Measurements from ENCODE around the gene RBM39.
"Not testable (repeated sequence)": the region's sequence is repeated elsewhere in the genome, so short reads cannot be mapped to it uniquely, and the experiment has no call there.

The RBM39 gene

GRCh38 chr20:35720165-35721123 is 21.6 kb downstream of the RBM39 start:
- in situ Hi-C loops (cut with MboI; ENCODE audit: low sequenced_read_pairs, unreplicated experiment), result no loop called here
- no peak for DNase-seq (ENCODE audit: low spot score)
- no peak for TF ChIP-seq CTCF (IDR thresholded peaks at IDR 0.05; ENCODE audit: borderline replicate concordance, control extremely low read depth, extremely low read depth, insufficient read depth, missing control alignments)

- DNase-seq (ENCODE audit: low spot score), result no peak
- no peak for TF ChIP-seq CTCF (IDR thresholded peaks at IDR 0.05; ENCODE audit: borderline replicate concordance, control extremely low read depth, extremely low read depth, insufficient read depth, missing control alignments)
- in situ Hi-C loops (cut with MboI; ENCODE audit: low sequenced_read_pairs, unreplicated experiment), result no loop called here
Measured at GRCh38 chr20:35719717-35720116, 22.3 kb downstream of the RBM39 start.

- DNase-seq (ENCODE audit: low spot score), result no peak
- TF ChIP-seq CTCF (IDR thresholded peaks at IDR 0.05; ENCODE audit: borderline replicate concordance, control extremely low read depth, extremely low read depth, insufficient read depth, missing control alignments), result no peak
- in situ Hi-C loops (cut with MboI; ENCODE audit: low sequenced_read_pairs, unreplicated experiment), result no loop called here
Measured at GRCh38 chr20:35718972-35719635, 23.0 kb downstream of the RBM39 start.

GRCh38 chr20:35718321-35718720 is 23.7 kb downstream of the RBM39 start:
- DNase-seq (ENCODE audit: low spot score); in situ Hi-C loops (cut with MboI; ENCODE audit: low sequenced_read_pairs, unreplicated experiment): not testable (repeated sequence)

GRCh38 chr20:35716330-35716729 is 25.7 kb downstream of the RBM39 start:
- in situ Hi-C loops (cut with MboI; ENCODE audit: low sequenced_read_pairs, unreplicated experiment), result no loop called here
- no peak for DNase-seq (ENCODE audit: low spot score)
- no peak for TF ChIP-seq CTCF (IDR thresholded peaks at IDR 0.05; ENCODE audit: borderline replicate concordance, control extremely low read depth, extremely low read depth, insufficient read depth, missing control alignments)

- no peak for TF ChIP-seq CTCF (IDR thresholded peaks at IDR 0.05; ENCODE audit: borderline replicate concordance, control extremely low read depth, extremely low read depth, insufficient read depth, missing control alignments)
- in situ Hi-C loops (cut with MboI; ENCODE audit: low sequenced_read_pairs, unreplicated experiment), result no loop called here
- DNase-seq (ENCODE audit: low spot score), result no peak
Measured at GRCh38 chr20:35715652-35716051, 26.4 kb downstream of the RBM39 start.

GRCh38 chr20:35714127-35714526 is 27.9 kb downstream of the RBM39 start:
- in situ Hi-C loops (cut with MboI; ENCODE audit: low sequenced_read_pairs, unreplicated experiment), result no loop called here
- no peak for TF ChIP-seq CTCF (IDR thresholded peaks at IDR 0.05; ENCODE audit: borderline replicate concordance, control extremely low read depth, extremely low read depth, insufficient read depth, missing control alignments)
- DNase-seq (ENCODE audit: low spot score), result no peak

- in situ Hi-C loops (cut with MboI; ENCODE audit: low sequenced_read_pairs, unreplicated experiment); DNase-seq (ENCODE audit: low spot score): not testable (repeated sequence)
Measured at GRCh38 chr20:35713120-35713519, 28.9 kb downstream of the RBM39 start.
